Spinal cord (tissue), 10 donors: ENCODE data around the gene SMIM10. TPM values are rescaled to one million over a fixed set of nuclear protein-coding genes. Genes with fewer than 3 reads are reported as not detected.
A peak's percentile ranks its signal among the peaks of the same experiment; 100 is the strongest.
"Not testable (repeated sequence)": the region's sequence is repeated elsewhere in the genome, so short reads cannot be mapped to it uniquely, and the experiment has no call there.

Experiments
- DNase-seq, 6 donors: peaks; one replicate each; pipeline versions ENCODE4 v3.0.0 to v3.0.0-alpha.2; 2013 to 2015; ENCODE audit warnings: low spot score in 6 of 6, low read depth in 4 of 6
- H3K27ac ChIP-seq: one replicate; pipeline ENCODE4 v1.5.1; 2013; ENCODE audit warnings: low read depth, low read length, control low read depth
- H3K27me3 ChIP-seq: one replicate; pipeline ENCODE4 v1.6.1; 2013; ENCODE audit warnings: low read length; ENCODE audit not compliant: control insufficient read depth, insufficient read depth
- H3K36me3 ChIP-seq: one replicate; pipeline ENCODE4 v1.6.1; 2013; ENCODE audit warnings: low read length; ENCODE audit not compliant: control insufficient read depth, insufficient read depth
- H3K4me1 ChIP-seq: one replicate; pipeline ENCODE4 v1.6.1; 2013; ENCODE audit warnings: low read length; ENCODE audit not compliant: control insufficient read depth, insufficient read depth
- H3K4me3 ChIP-seq: one replicate; pipeline ENCODE4 v1.5.1; 2013; ENCODE audit warnings: low read depth, low read length, control low read depth
- H3K9me3 ChIP-seq: one replicate; pipeline ENCODE4 v1.6.1; 2013; ENCODE audit warnings: low read length; ENCODE audit not compliant: control insufficient read depth, insufficient read depth
- WGBS: methylation state at CpG from one replicate; pipeline ENCODE4 v1.1.5; 2013; ENCODE audit warnings: missing lambda C conversion rate; ENCODE audit not compliant: insufficient coverage; 5-methylcytosine and 5-hydroxymethylcytosine counted together
- polyA plus RNA-seq, 2 donors: library from polyadenylated mRNA; unstranded; fragments of 120-200 nt; gene quantifications; one replicate each; pipeline ENCODE4 v1.2.1, GENCODE V29; 2013; ENCODE audit not compliant: insufficient read length in 2 of 2
- total RNA-seq, 2 donors: library from RNA; depleted of rRNA in 1 of 2; stranded (reverse); fragments of 120-200 nt in 1 of 2; fragments of >200 nt in 1 of 2; gene quantifications; one replicate each; pipeline versions ENCODE4 v1.2.3 to v1.2.4, GENCODE V29; 2013 to 2014
- donor health status: healthy.

SMIM10 gene
- total and polyA plus RNA-seq, 4 donors: 4.2 to 8.6 (median 6.3) TPM

DNA sequence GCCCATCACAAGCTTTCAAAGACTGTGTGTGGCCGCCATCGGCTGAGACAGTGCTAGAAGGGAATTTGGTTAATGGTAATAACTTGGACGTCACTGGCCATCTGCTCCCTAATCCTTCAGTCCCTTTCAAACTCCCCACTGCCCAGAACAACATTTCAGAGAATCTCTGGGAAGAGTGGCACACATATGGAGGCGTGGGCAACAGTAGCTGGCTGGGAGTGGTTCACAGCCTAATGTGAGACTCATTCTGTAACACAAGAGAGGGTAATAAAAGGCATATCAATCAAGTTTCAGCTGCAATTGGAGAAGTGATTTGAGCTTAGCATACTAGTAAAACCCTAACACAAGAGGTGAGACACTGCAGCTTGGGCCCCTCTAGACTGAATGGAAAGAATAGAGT is 15.4 kb downstream of the SMIM10 start:
- no peak for DNase-seq
- Histone ChIP-seq H3K4me1 (no peaks in the 10 kb centered on the region), H3K27me3 (peaks cover 7% of the 10 kb centered on the region), H3K36me3 (no peaks in the 10 kb centered on the region), H3K9me3 (no peaks in the 10 kb centered on the region), H3K4me3 (no peak overlapping the region), H3K27ac (no peak overlapping the region)
- no CpG with 5 or more reads among the region's 4 CpGs for WGBS

DNA sequence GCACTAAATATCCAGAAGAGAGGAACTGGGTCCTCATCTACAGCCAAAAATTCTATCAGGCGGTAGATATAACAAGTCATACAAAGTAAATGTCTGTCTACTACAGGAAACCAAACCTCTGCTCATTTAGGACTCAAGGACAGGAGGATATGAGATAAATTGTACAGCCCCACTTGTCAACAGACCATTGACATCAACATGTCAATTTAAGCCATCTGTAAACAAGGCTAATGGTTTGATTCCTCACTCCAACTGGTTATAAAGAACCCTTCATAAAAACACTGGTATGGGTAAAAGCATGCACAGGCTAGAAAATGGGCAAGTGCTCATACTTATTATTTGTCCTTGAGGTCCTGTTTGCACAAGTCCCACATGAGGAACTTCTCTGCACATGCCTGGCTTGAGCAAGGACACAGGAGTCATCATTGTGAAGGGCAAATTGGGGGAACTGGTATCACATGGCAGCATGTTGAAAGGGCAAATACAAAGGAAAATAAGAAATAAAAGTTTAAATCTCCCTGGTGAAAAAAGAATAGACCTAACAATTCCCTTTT is 18.3 kb downstream of the SMIM10 start:
- no peaks in the 10 kb centered on the region for H3K36me3 ChIP-seq
- H3K27ac ChIP-seq: no peak overlapping the region
- no peaks in the 10 kb centered on the region for H3K4me1 ChIP-seq
- H3K9me3 ChIP-seq: no peaks in the 10 kb centered on the region
- no peak overlapping the region for H3K4me3 ChIP-seq
- no CpG with 5 or more reads among the region's 1 CpG for WGBS
- peaks cover 7% of the 10 kb centered on the region for H3K27me3 ChIP-seq
- no peak for DNase-seq

DNA sequence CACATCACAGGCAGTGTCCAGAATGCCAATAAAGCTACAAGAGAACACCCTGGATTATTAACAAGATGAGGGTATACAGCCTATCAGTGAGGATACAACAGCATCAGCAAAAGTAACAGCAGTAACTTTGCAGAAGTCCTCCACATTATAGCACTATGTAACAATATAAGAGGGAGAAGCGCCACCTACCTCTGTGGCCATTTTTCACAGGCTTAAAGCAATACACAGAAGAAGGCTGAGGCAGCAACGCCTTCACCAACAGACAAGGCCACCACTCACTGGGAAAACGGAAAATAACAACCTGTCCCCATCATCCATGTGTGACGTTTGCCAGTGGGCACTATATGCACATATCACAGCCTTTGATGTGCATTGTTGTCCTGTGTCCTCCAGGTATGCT is 19.0 kb downstream of the SMIM10 start:
- Histone ChIP-seq H3K27ac (no peak overlapping the region), H3K9me3 (no peaks in the 10 kb centered on the region), H3K4me3 (no peak overlapping the region), H3K36me3 (no peaks in the 10 kb centered on the region), H3K27me3 (peaks cover 7% of the 10 kb centered on the region), H3K4me1 (no peaks in the 10 kb centered on the region)
- whole genome bisulfite sequencing: 17% methylated on average over 1 of the region's 4 CpGs
- DNase-seq: no peak

DNA sequence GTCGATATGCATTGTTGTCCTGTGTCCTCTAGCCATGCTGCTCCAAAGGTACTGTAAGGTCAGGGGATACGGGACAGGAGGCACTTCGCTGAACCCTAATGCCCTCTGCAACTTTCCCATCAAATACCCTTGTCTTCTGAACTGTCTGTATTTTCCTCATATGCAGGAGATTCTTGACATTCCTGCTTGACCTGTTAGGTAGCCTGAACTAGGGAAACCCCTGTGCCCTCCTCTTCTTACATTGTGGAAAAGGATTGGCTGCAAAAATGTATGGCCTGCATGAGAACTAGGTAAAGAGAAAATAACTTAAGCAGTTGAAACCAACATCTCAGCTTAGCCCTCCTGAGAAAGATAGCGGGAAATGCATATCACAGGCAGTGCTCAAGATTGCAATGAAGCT is 20.1 kb downstream of the SMIM10 start:
- DNase-seq: no peak
- no peak overlapping the region for H3K27ac ChIP-seq
- H3K36me3 ChIP-seq: no peaks in the 10 kb centered on the region
- H3K9me3 ChIP-seq: no peaks in the 10 kb centered on the region
- 81% methylated on average over 3 of the region's 4 CpGs for WGBS
- H3K4me1 ChIP-seq: no peaks in the 10 kb centered on the region
- H3K4me3 ChIP-seq: no peak overlapping the region
- H3K27me3 ChIP-seq: peaks cover 6% of the 10 kb centered on the region

DNA sequence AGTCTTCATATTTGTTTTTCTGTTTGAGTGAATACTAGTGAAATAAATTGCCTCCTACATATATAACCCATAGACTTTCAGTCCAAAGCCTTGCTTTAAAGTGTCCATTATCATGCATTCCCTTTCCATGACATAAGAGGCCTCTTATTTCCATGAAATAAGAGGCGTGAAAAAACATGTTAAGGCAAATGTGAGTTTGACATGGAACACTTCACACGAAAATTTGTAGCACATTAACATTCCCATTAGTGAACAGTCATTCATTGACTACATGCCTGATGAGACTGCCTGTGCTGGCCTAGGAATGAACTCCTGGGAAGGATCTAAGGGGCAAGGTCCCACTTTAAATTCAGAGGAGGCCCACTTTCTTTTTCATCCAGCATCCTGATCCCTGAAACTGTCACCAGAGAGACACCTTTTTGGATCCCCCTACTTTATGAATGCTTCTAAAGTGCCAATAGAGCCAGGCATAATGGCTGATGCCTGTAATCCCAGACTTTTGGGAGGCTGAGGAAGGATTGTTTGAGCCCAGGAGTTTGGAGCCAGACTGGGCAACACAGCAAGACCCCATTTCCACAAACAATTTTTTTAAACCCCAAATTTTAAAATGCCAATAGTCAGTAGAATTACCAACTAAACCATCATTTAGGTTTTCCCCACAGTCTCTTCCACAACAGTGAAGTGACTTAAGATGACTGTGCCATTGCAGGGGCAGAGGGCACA is 24.9 kb downstream of the SMIM10 start:
- Histone ChIP-seq H3K4me3 (no peak overlapping the region), H3K27me3 (peaks cover under 1% of the 10 kb centered on the region), H3K9me3 (no peaks in the 10 kb centered on the region), H3K27ac (no peak overlapping the region), H3K36me3 (no peaks in the 10 kb centered on the region), H3K4me1 (no peaks in the 10 kb centered on the region)
- no peak for DNase-seq
- WGBS: 43% methylated on average over 1 of the region's 2 CpGs

DNA sequence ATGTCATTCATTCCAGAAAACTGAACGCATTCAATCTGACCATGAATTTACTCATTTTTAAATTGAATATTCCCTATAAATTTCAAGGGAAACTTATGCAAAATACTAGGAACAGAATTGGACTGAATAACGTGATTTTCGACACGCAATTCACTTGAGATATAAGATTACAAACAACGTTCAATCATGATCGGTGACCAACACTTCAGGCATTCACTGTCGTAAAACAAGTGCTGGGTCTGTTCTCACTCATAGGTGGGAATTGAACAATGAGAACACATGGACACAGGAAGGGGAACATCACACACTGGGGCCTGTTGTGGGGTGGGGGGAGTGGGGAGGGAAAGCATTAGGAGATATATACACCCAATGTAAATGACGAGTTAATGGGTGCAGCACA is 29.1 kb downstream of the SMIM10 start:
- not testable (repeated sequence) for H3K4me3 ChIP-seq, H3K27me3 ChIP-seq, DNase-seq, H3K9me3 ChIP-seq, H3K27ac ChIP-seq, H3K36me3 ChIP-seq, H3K4me1 ChIP-seq
- WGBS: no CpG with 5 or more reads among the region's 8 CpGs

DNA sequence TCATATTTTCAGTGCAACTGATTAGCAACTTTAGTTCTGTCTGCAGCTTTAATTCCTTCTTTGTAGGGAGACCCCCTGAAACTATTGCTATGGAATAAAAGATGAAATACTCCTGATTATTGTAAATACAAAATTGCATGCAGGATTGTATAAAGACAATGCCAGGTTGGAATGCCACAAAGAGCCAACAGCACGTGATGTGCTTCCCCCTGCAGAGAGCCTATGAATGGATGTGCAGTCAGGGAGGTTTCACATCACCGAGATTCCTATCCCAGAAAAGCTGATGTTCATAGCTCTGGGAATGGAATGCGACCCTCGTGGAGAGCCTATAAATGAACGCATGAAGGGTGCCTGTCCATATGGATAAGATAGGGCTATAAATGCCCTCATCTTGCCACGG is 33.0 kb downstream of the SMIM10 start:
- not testable (repeated sequence) for H3K36me3 ChIP-seq, H3K9me3 ChIP-seq, H3K27me3 ChIP-seq, H3K27ac ChIP-seq, H3K4me3 ChIP-seq, H3K4me1 ChIP-seq
- 0% methylated on average over 1 of the region's 6 CpGs for WGBS
- DNase-seq: peak in 1 of 6 donors; percentile 45

DNA sequence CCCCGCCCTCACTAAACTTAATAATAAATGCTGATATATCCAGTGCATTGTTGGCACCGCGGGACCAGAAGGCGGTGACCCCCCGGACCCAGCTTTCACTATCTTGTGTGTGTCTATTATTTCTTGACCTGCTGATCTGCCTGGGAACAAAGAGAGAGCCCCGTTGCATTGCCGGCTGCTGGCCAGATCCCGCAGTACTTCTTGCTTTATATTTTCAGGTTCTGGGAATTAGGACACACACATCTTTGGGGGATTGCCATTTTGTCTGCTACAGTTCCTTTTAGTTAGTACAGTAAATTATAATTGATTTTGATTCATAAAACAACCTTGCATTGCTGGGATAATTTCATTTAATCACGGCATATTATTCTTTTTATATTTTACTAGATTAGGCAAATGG is 33.7 kb downstream of the SMIM10 start:
- H3K9me3 ChIP-seq: no peaks in the 10 kb centered on the region
- no peak overlapping the region for H3K4me3 ChIP-seq
- H3K27me3 ChIP-seq: no peaks in the 10 kb centered on the region
- H3K36me3 ChIP-seq: no peaks in the 10 kb centered on the region
- no CpG with 5 or more reads among the region's 9 CpGs for WGBS
- H3K4me1 ChIP-seq: peaks cover 4% of the 10 kb centered on the region
- H3K27ac ChIP-seq: no peak overlapping the region
- peak in 1 of 6 donors; percentile 58 for DNase-seq

DNA sequence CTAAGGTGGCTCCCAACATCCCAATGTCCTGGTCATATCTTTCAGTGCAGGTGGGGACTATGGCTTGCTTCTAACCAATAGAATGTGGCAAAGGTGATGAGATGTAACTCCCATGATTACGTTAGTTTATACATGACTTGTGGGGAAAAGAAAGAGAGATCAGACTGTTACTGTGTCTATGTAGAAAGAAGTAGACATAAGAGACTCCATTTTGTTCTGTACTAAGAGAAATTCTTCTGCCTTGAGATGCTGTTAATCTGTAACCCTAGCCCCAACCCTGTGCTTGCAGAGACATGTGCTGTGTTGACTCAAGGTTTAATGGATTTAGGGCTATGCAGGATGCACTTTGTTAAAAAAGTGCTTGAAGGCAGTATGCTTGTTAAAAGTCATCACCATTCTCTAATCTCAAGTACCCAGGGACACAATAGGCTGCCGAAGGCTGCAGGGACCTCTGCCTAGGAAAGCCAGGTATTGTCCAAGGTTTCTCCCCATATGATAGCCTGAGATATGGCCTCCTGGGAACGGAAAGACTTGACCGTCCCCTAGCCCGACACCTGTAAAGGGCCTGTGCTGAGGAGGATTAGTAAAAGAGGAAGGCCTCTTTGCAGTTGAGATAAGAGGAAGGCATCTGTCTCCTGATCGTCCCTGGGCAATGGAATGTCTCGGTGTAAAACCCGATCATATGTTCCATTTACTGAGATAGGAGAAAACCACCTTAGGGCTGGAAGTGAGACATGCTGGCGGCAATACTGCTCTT is 39.6 kb downstream of the SMIM10 start:
- H3K27ac ChIP-seq, DNase-seq, H3K4me1 ChIP-seq, H3K36me3 ChIP-seq, H3K4me3 ChIP-seq, H3K27me3 ChIP-seq, H3K9me3 ChIP-seq: not testable (repeated sequence)
- WGBS: 86% methylated on average over 6 of the region's 9 CpGs
